ENCODE data around the gene CORO2A. TPM values are rescaled to one million over a fixed set of nuclear protein-coding genes. Genes with fewer than 3 reads are reported as not detected.
"Not testable (repeated sequence)": the region's sequence is repeated elsewhere in the genome, so short reads cannot be mapped to it uniquely, and the experiment has no call there.

Gene CORO2A
- total RNA-seq, 1 experiment from 2014 or later, result 32.5 TPM

- TF ChIP-seq TEAD1 (CRISPR knock-in tag; IDR thresholded peaks at IDR 0.05), result peak; percentile 84
- no peak for TF ChIP-seq HMGA2 (CRISPR knock-in tag; IDR thresholded peaks at IDR 0.05)
- TF ChIP-seq ZNF416 (CRISPR knock-in tag; IDR thresholded peaks at IDR 0.05), result no peak
- no peak for TF ChIP-seq EMX1 (CRISPR knock-in tag; IDR thresholded peaks at IDR 0.05)
- no peak for TF ChIP-seq NFYB (CRISPR knock-in tag; conservative IDR thresholded peaks at IDR 0.05; ENCODE audit: low read depth)
- 0 out of 2 replicates have a peak, but pooled peaks have one; percentile 24 for TF ChIP-seq ZNF423 (CRISPR knock-in tag; IDR thresholded peaks at IDR 0.05)
- TF ChIP-seq ETV6 (CRISPR knock-in tag; IDR thresholded peaks at IDR 0.05), result peak; percentile 86
- TF ChIP-seq ARID4B (CRISPR knock-in tag; IDR thresholded peaks at IDR 0.05; ENCODE audit: borderline replicate concordance), result peak; percentile 90
- no peak for TF ChIP-seq GTF2I (CRISPR knock-in tag; conservative IDR thresholded peaks at IDR 0.05)
- TF ChIP-seq ZBTB43 (CRISPR knock-in tag; IDR thresholded peaks at IDR 0.05), result peak; percentile 89
- peak; percentile 85 for TF ChIP-seq HMGXB4 (CRISPR knock-in tag; IDR thresholded peaks at IDR 0.05)
- no peak for TF ChIP-seq ZSCAN18 (CRISPR knock-in tag; IDR thresholded peaks at IDR 0.05)
- no peak for TF ChIP-seq MXD4 (CRISPR knock-in tag; IDR thresholded peaks at IDR 0.05; ENCODE audit: borderline replicate concordance)
- peak; percentile 59 for TF ChIP-seq NR2C2 (CRISPR knock-in tag; IDR thresholded peaks at IDR 0.05)
These were observed 73.5 kb downstream of the CORO2A start, which contains the start of gene TRIM14 (continued) for GRCh38 chr9:98118640-98119601.

GRCh38 chr9:98117984-98118639 lies 74.3 kb downstream of the CORO2A start:
- POLR2A ChIA-PET, result interaction anchor here (1.2 to 1.8 kb wide), 2 partner anchors 26 to 145 kb away, joined by 3 to 4 read pairs; no protein-coding TSS in a partner anchor
- peaks cover 19% of the 10 kb centered on the region for H3K4me1 Mint-ChIP-seq
- H3K36me3 Mint-ChIP-seq, result no peaks in the 10 kb centered on the region; the same call in 1 of the 2 replicates
- H3K27me3 Mint-ChIP-seq (ENCODE audit: low read depth), result peaks cover 20% of the 10 kb centered on the region
- TF ChIP-seq ZNF416 (CRISPR knock-in tag; IDR thresholded peaks at IDR 0.05), result no peak
- TF ChIP-seq SMAD4 (CRISPR knock-in tag; IDR thresholded peaks at IDR 0.05), result no peak
- no peak for TF ChIP-seq ZNF219 (CRISPR knock-in tag; IDR thresholded peaks at IDR 0.05; ENCODE audit: borderline replicate concordance)
- TF ChIP-seq SMAD3 (CRISPR knock-in tag; IDR thresholded peaks at IDR 0.05; ENCODE audit: borderline replicate concordance), result no peak
- TF ChIP-seq NR3C1 (CRISPR knock-in tag; conservative IDR thresholded peaks at IDR 0.05; ENCODE audit: low read depth), result no peak
- no peaks in the 10 kb centered on the region for H3K9me3 Mint-ChIP-seq
- DNase-seq (ENCODE audit: low spot score) (no peak), ATAC-seq (peak; percentile 4)
- no peak overlapping the region for H3K27ac Mint-ChIP-seq
- CTCF ChIA-PET, result interaction anchor here (0.8 to 2.7 kb wide), 15 partner anchors 13 to 138 kb away, joined by 3 to 12 read pairs (median 4); partner anchors contain the start of genes CORO2A, NANS and TBC1D2
- peak overlapping the region; percentile 66 for H3K4me3 Mint-ChIP-seq

- DNase-seq (ENCODE audit: low spot score); ATAC-seq; H3K36me3 Mint-ChIP-seq; CTCF ChIA-PET; H3K27ac Mint-ChIP-seq; H3K4me3 Mint-ChIP-seq; POLR2A ChIA-PET; H3K9me3 Mint-ChIP-seq: not testable (repeated sequence)
- H3K27me3 Mint-ChIP-seq (ENCODE audit: low read depth), result peaks cover 20% of the 10 kb centered on the region
- H3K4me1 Mint-ChIP-seq, result peaks cover 19% of the 10 kb centered on the region
These were observed 75.3 kb downstream of the CORO2A start for GRCh38 chr9:98117097-98117496.
